Measurements from ENCODE around the gene IL7R.
"Not testable (repeated sequence)": the region's sequence is repeated elsewhere in the genome, so short reads cannot be mapped to it uniquely, and the experiment has no call there.

Gene IL7R

GRCh38 chr5:35852084-35852734 is 4.5 kb upstream of the IL7R start:
- no peak overlapping the region for H3K4me3 ChIP-seq (ENCODE audit: low read depth, low read length)

GRCh38 chr5:35852773-35853172 is 3.9 kb upstream of the IL7R start:
- H3K4me3 ChIP-seq (ENCODE audit: low read depth, low read length): no peak overlapping the region
- TF ChIP-seq, protein P1, sequence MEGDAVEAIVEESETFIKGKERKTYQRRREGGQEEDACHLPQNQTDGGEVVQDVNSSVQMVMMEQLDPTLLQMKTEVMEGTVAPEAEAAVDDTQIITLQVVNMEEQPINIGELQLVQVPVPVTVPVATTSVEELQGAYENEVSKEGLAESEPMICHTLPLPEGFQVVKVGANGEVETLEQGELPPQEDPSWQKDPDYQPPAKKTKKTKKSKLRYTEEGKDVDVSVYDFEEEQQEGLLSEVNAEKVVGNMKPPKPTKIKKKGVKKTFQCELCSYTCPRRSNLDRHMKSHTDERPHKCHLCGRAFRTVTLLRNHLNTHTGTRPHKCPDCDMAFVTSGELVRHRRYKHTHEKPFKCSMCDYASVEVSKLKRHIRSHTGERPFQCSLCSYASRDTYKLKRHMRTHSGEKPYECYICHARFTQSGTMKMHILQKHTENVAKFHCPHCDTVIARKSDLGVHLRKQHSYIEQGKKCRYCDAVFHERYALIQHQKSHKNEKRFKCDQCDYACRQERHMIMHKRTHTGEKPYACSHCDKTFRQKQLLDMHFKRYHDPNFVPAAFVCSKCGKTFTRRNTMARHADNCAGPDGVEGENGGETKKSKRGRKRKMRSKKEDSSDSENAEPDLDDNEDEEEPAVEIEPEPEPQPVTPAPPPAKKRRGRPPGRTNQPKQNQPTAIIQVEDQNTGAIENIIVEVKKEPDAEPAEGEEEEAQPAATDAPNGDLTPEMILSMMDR (IDR thresholded peaks at IDR 0.05; ENCODE audit: borderline replicate concordance, insufficient read depth, low read depth, low read length): no peak

More at GRCh38 chr5:35852084-35852734, 4.5 kb upstream of the IL7R start:
- TF ChIP-seq, protein P1 (IDR thresholded peaks at IDR 0.05; ENCODE audit: borderline replicate concordance, insufficient read depth, low read depth, low read length): no peak

DNA sequence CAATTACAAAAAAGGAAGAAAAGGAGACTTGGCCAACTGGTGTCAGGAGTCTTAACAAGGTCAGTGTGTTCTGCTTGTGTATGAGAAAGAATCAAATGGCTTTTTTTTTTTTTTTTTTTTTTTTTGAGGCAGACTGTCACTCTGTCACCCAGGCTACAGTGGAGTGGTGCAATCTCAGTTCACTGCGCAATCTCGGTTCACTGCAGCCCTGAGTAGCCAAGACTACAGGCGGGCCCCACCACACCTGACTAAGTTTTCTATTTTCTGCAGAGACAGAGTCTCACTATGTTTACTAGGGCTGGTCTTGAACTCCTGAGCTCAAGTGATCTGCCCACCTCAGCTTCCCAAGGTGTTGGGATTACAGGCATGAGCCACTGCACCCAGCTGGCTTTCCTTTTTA is 3.1 kb upstream of the IL7R start:
- H3K4me3 ChIP-seq (ENCODE audit: low read depth, low read length): no peak overlapping the region
- TF ChIP-seq, protein P1 (IDR thresholded peaks at IDR 0.05; ENCODE audit: borderline replicate concordance, insufficient read depth, low read depth, low read length): no peak

- no peak overlapping the region for H3K4me3 ChIP-seq (ENCODE audit: low read depth, low read length)
- TF ChIP-seq, protein P1 (IDR thresholded peaks at IDR 0.05; ENCODE audit: borderline replicate concordance, insufficient read depth, low read depth, low read length): no peak
Measured at GRCh38 chr5:35854248-35854647, 2.4 kb upstream of the IL7R start.

- TF ChIP-seq, protein P1 (IDR thresholded peaks at IDR 0.05; ENCODE audit: borderline replicate concordance, insufficient read depth, low read depth, low read length): no peak
- no peak overlapping the region for H3K4me3 ChIP-seq (ENCODE audit: low read depth, low read length)
Measured at GRCh38 chr5:35855187-35855586, 1.5 kb upstream of the IL7R start.

- H3K4me3 ChIP-seq (ENCODE audit: low read depth, low read length): not testable (repeated sequence)
Measured at GRCh38 chr5:35856186-35856764, 416 bp upstream of the IL7R start.

DNA sequence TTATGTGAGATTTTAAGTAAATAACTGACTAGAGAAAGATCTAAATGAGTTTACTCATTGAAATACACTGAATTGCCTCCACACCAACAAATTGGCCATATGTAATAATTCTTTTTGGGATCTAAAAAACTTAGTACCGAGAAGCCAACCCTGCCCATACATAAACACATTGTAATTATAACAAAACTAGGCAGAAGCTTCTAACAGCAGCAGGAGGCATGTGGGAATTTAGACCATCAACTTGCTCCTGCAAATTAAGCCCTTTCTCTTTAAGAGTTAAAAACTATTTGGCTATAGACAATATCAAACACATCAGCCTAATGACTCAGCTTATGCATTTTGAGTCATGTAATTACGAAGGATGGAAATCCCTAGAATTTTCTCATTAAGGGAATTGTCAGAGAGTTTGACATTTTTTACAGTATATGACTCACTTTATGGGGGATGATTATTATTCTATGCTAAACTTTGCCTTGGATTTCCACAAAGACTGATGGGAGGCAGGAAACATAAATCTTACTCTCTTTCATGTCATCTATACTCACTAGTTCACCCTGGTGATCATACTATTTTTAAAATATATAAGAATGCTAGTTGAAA is 1.0 kb downstream of the IL7R start:
- TF ChIP-seq, protein P1 (IDR thresholded peaks at IDR 0.05; ENCODE audit: borderline replicate concordance, insufficient read depth, low read depth, low read length): no peak
- H3K4me3 ChIP-seq (ENCODE audit: low read depth, low read length): no peak overlapping the region
